Astrocyte of the spinal cord (primary cell): ENCODE data around the gene OTUD5.

Experiments
- DNase-seq: peaks from one replicate; pipeline ENCODE4 v3.0.0; 2011; ENCODE audit warnings: low read depth, low spot score
- H3K4me3 ChIP-seq: 2 replicates; pipeline ENCODE4 v1.5.1; 2011; ENCODE audit warnings: low read depth, mild to moderate bottlenecking, low read length, moderate library complexity
- CTCF ChIP-seq: IDR thresholded peaks from 2 replicates; pipeline ENCODE4 v1.5.1; 2012; ENCODE audit warnings: low read depth, mild to moderate bottlenecking, low read length, inconsistent platforms
- in situ Hi-C: cut with HindIII; loops from 2 replicates; pipeline ENCODE4 v1.10.0; 2017; ENCODE audit warnings: low sequenced_read_pairs

Gene OTUD5

GRCh38 chrX:48966796-48967579, 9.6 kb upstream of the OTUD5 start:
- in situ Hi-C loops, result no loop called here
- TF ChIP-seq CTCF, result no peak
- peak; percentile 38 for DNase-seq
- no peak overlapping the region for H3K4me3 ChIP-seq

DNA sequence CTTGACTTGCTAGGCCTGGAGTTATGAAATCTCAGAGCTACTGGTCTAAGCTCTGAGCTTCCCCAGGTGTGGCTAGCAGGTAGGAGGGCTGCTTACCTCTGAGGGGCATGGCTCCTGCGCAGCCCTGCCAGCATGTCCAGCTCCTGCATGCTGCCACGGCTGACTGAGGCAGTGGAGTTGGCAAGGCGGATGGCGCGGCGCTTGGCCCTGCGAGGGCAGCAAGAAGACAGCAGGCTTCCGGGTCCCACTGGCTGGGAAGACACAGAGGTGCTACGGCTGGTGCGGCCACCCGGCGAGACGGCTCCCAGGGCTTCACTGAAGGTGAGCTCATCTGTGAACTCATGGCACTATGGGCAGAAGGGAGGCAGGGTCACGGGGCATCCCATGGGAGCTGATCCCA, 8.6 kb upstream of the OTUD5 start:
- TF ChIP-seq CTCF, result no peak
- no peak for DNase-seq
- no peak overlapping the region for H3K4me3 ChIP-seq
- in situ Hi-C loops, result no loop called here

GRCh38 chrX:48961585-48962091, 4.2 kb upstream of the OTUD5 start:
- TF ChIP-seq CTCF, result no peak
- H3K4me3 ChIP-seq, result no peak overlapping the region
- in situ Hi-C loops, result no loop called here
- no peak for DNase-seq

- H3K4me3 ChIP-seq, result no peak overlapping the region
- in situ Hi-C loops, result no loop called here
- TF ChIP-seq CTCF, result no peak
- no peak for DNase-seq
Measured at GRCh38 chrX:48960291-48960690, 2.9 kb upstream of the OTUD5 start.

DNA sequence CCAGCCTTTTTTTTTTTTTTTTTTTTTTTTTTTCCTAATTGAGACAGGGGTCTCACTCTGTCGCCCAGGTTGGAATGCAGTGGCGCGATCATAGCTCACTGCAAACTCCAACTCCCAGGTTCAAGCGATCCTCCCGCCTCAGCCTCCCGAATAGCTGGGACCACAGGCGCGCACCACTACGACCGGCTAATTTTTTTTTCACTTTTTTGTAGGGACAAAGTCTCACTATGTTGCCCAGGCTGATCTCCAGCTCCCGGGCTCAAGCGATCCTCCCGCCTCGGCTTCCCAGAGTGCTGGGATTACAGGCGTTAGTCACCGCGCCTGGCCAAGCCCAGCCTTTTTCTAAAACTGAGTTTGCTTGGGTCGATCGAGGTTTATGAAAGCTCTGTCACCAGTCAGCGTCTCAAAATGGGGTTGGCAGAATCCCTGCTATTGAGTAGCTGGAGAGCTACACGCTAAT, 1.3 kb upstream of the OTUD5 start:
- in situ Hi-C loops, result no loop called here
- H3K4me3 ChIP-seq, result peak overlapping the region; percentile 45
- TF ChIP-seq CTCF, result no peak
- DNase-seq, result peak; percentile 59

- in situ Hi-C loops, result no loop called here
- H3K4me3 ChIP-seq, result peak overlapping the region; percentile 70
- TF ChIP-seq CTCF, result no peak
- peak; percentile 98 for DNase-seq
Measured at GRCh38 chrX:48957827-48958634, 624 bp upstream of the OTUD5 start.
